Esophagus muscularis mucosa (tissue), 4 donors: ENCODE data around the gene TMEM115. TPM values are rescaled to one million over a fixed set of nuclear protein-coding genes. Genes with fewer than 3 reads are reported as not detected.

ENCODE experiments used
- DNase-seq: peaks from one replicate; pipeline ENCODE4 v3.0.0-alpha.2; 2017; ENCODE audit errors: extremely low spot score
- H3K27ac ChIP-seq, 4 donors: fragments of 200-600 bp; sonication (generic); replicated peaks in 1 of 4; 1 replicate in 3 of 4; 2 replicates in 1 of 4; pipeline ENCODE4 v1.5.1; 2016 to 2019; ENCODE audit warnings: mild to moderate bottlenecking in 1 of 4
- H3K27me3 ChIP-seq, 4 donors: fragments of 200-600 bp; sonication (generic); one replicate each; pipeline versions ENCODE4 v1.5.1 to v1.6.0; 2016 to 2019
- H3K36me3 ChIP-seq, 4 donors: fragments of 200-600 bp; sonication (generic); one replicate each; pipeline ENCODE4 v1.5.1; 2016 to 2019
- H3K4me1 ChIP-seq, 4 donors: fragments of 200-600 bp; sonication (generic); one replicate each; pipeline ENCODE4 v1.5.1; 2016 to 2019
- H3K4me3 ChIP-seq, 4 donors: fragments of 200-600 bp; sonication (generic); 1 replicate in 2 of 4; 2 replicates in 2 of 4; pipeline ENCODE4 v1.5.1; 2016 to 2019; ENCODE audit warnings: mild to moderate bottlenecking in 4 of 4, moderate library complexity in 1 of 4
- H3K9me3 ChIP-seq, 4 donors: fragments of 200-600 bp; sonication (generic); 1 replicate in 3 of 4; 2 replicates in 1 of 4; pipeline ENCODE4 v1.5.1; 2016 to 2019
- CTCF ChIP-seq, 3 experiments: fragments of 200-600 bp in 2 of 3; fragments of 450-650 bp in 1 of 3; sonication (generic) in 2 of 3; IDR thresholded peaks; one replicate each; pipeline ENCODE4 v1.5.1; 2017 to 2019; ENCODE audit warnings: antibody characterized with exemption in 3 of 3, mild to moderate bottlenecking in 2 of 3, moderate library complexity in 1 of 3
- EP300 ChIP-seq: sonication (generic); formaldehyde crosslinking; IDR thresholded peaks from one replicate; pipeline ENCODE4 v1.6.1; 2017; ENCODE audit warnings: antibody characterized with exemption
- POLR2A ChIP-seq: fragments of 450-650 bp; IDR thresholded peaks from one replicate; pipeline ENCODE4 v1.6.1; 2017; ENCODE audit warnings: antibody characterized with exemption, moderate library complexity, mild to moderate bottlenecking, low read depth
- POLR2AphosphoS5 ChIP-seq, 2 donors: sonication (generic); formaldehyde crosslinking; IDR thresholded peaks; one replicate each; pipeline ENCODE4 v1.6.1; 2017; ENCODE audit warnings: antibody characterized with exemption in 2 of 2
- WGBS: methylation state at CpG from one replicate; pipeline ENCODE4 v1.1.5; 2018; 5-methylcytosine and 5-hydroxymethylcytosine counted together
- intact Hi-C: fragments of 100-400 bp; cut with DNase I; formaldehyde crosslinking; loops from one replicate; pipeline ENCODE4 v1.15.1; 2023
- total RNA-seq, 4 donors: library from RNA; depleted of rRNA; stranded (reverse); fragments of >200 nt; gene quantifications; one replicate each; pipeline versions ENCODE4 v1.1.0 to v1.2.1, GENCODE V29; 2016

Gene TMEM115
- total RNA-seq, 4 donors from 2014 or later: 37.0 to 85.6 (median 66.3) TPM

GRCh38 chr3:50351323-50351697 lies 8.0 kb downstream of the TMEM115 start:
- WGBS: 53% methylated on average over 11 of the region's 11 CpGs
- TF ChIP-seq POLR2A: no peak
- no peak for TF ChIP-seq EP300
- TF ChIP-seq POLR2AphosphoS5 (IDR thresholded peaks at IDR 0.05): no peak
- no peak for TF ChIP-seq CTCF (IDR thresholded peaks at IDR 0.05)

GRCh38 chr3:50350527-50351322 lies 8.6 kb downstream of the TMEM115 start, which contains the start of the genes CYB561D2 and NPRL2:
Gene CYB561D2, plus strand, starts transcription at chr3:50350862. Its CDS starts 572 bp downstream, at chr3:50351434.
Gene NPRL2, minus strand, starts transcription at chr3:50350775. Its CDS starts 123 bp downstream, at chr3:50350652.
- Histone ChIP-seq H3K4me1 (peaks cover 41 to 74% (median 55%) of the 10 kb centered on the region in 4 donors), H3K9me3 (no peaks in the 10 kb centered on the region), H3K36me3 (peaks cover 14 to 52% (median 44%) of the 10 kb centered on the region in 4 donors), H3K27me3 (no peaks in the 10 kb centered on the region), H3K4me3 (peak within 1 kb of the TSS; percentile 71 to 97 (median 74)), H3K27ac (peak within 1 kb of the TSS; percentile 87 to 96 (median 91))
- DNase-seq: peak; percentile 98
- intact Hi-C loops: no loop called here
- WGBS: no CpG with 5 or more reads among the region's 64 CpGs
- TF ChIP-seq EP300 (no peak), CTCF (IDR thresholded peaks at IDR 0.05) (peak in 2 of 3 experiments; percentile 2 to 10), POLR2A (peak; percentile 32), POLR2AphosphoS5 (IDR thresholded peaks at IDR 0.05) (peak; percentile 94)

More at GRCh38 chr3:50351323-50351697, 8.0 kb downstream of the TMEM115 start:
- no peaks in the 10 kb centered on the region for H3K9me3 ChIP-seq
- intact Hi-C loops: no loop called here
- H3K36me3 ChIP-seq: peaks cover 14 to 57% (median 48%) of the 10 kb centered on the region in 4 donors
- H3K27me3 ChIP-seq: no peaks in the 10 kb centered on the region
- peak overlapping the region; percentile 71 to 97 (median 74) for H3K4me3 ChIP-seq
- peak overlapping the region; percentile 87 to 96 (median 91) for H3K27ac ChIP-seq
- peaks cover 46 to 74% (median 56%) of the 10 kb centered on the region in 4 donors for H3K4me1 ChIP-seq
- DNase-seq: no peak

GRCh38 chr3:50350213-50350526 lies 9.2 kb downstream of the TMEM115 start:
- H3K36me3 ChIP-seq: peaks cover 14 to 46% (median 39%) of the 10 kb centered on the region in 4 donors
- peak overlapping the region; percentile 87 to 96 (median 91) for H3K27ac ChIP-seq
- H3K27me3 ChIP-seq: peaks cover 0 to 3% (median 0%) of the 10 kb centered on the region in 4 donors
- intact Hi-C loops: no loop called here
- no peak for DNase-seq
- no peaks in the 10 kb centered on the region for H3K9me3 ChIP-seq
- peaks cover 43 to 74% (median 55%) of the 10 kb centered on the region in 4 donors for H3K4me1 ChIP-seq
- H3K4me3 ChIP-seq: peak overlapping the region; percentile 71 to 97 (median 74)
- WGBS: 13% methylated on average over 4 of the region's 7 CpGs
- no peak for TF ChIP-seq POLR2AphosphoS5 (IDR thresholded peaks at IDR 0.05)
- TF ChIP-seq EP300: no peak
- TF ChIP-seq POLR2A: no peak
- no peak for TF ChIP-seq CTCF (IDR thresholded peaks at IDR 0.05)

- Histone ChIP-seq H3K4me1 (peaks cover 42 to 57% (median 55%) of the 10 kb centered on the region in 4 donors), H3K27ac (peak overlapping the region in 1 of 4 donors; percentile 60)
- TF ChIP-seq CTCF (IDR thresholded peaks at IDR 0.05) (peak; percentile 50 to 54 (median 52)), EP300 (no peak)
Measured at GRCh38 chr3:50347187-50347813, 12.0 kb downstream of the TMEM115 start.

More at GRCh38 chr3:50347187-50347813, 12.0 kb downstream of the TMEM115 start:
- Histone ChIP-seq H3K36me3 (peaks cover 0 to 20% (median 13%) of the 10 kb centered on the region in 4 donors), H3K27me3 (peaks cover 0 to 3% (median 0%) of the 10 kb centered on the region in 4 donors), H3K9me3 (no peaks in the 10 kb centered on the region), H3K4me3 (no peak overlapping the region)
- 23% methylated on average over 13 of the region's 14 CpGs for WGBS
- intact Hi-C loops: loop anchor here (2.0 kb wide), 1 partner anchor 196 kb away; no protein-coding TSS in a partner anchor
- DNase-seq: no peak
